ENCODE data around the gene FBXO9.
"Not testable (repeated sequence)": the region's sequence is repeated elsewhere in the genome, so short reads cannot be mapped to it uniquely, and the experiment has no call there.

The FBXO9 gene

GRCh38 chr6:53048431-53049195 lies 16.6 kb upstream of the FBXO9 start:
- no peak for DNase-seq (ENCODE audit: low read depth in 2 of 2)

- no peak for DNase-seq (ENCODE audit: low read depth in 2 of 2)
Measured at GRCh38 chr6:53049415-53049814, 15.8 kb upstream of the FBXO9 start.

GRCh38 chr6:53052152-53052551 lies 13.1 kb upstream of the FBXO9 start:
- not testable (repeated sequence) for DNase-seq (ENCODE audit: low read depth in 2 of 2)

GRCh38 chr6:53054532-53054931 lies 10.7 kb upstream of the FBXO9 start:
- no peak for DNase-seq (ENCODE audit: low read depth in 2 of 2)

GRCh38 chr6:53055873-53056272 lies 9.3 kb upstream of the FBXO9 start:
- no peak for DNase-seq (ENCODE audit: low read depth in 2 of 2)

- DNase-seq (ENCODE audit: low read depth in 2 of 2): no peak
Measured at GRCh38 chr6:53056273-53056672, 8.9 kb upstream of the FBXO9 start.

GRCh38 chr6:53058388-53059195 lies 6.6 kb upstream of the FBXO9 start:
- DNase-seq (ENCODE audit: low read depth in 2 of 2): no peak

GRCh38 chr6:53059648-53060589 lies 5.3 kb upstream of the FBXO9 start:
- DNase-seq (ENCODE audit: low read depth in 2 of 2): no peak

GRCh38 chr6:53062169-53062539 lies 3.0 kb upstream of the FBXO9 start:
- DNase-seq (ENCODE audit: low read depth in 2 of 2): no peak

GRCh38 chr6:53064255-53064654 lies 949 bp upstream of the FBXO9 start:
- DNase-seq (ENCODE audit: low read depth in 2 of 2): not testable (repeated sequence)

GRCh38 chr6:53064726-53065265 lies 408 bp upstream of the FBXO9 start:
- peak; percentile 93 to 94 for DNase-seq (ENCODE audit: low read depth in 2 of 2)

- DNase-seq (ENCODE audit: low read depth in 2 of 2): peak in 1 of 2 donors; percentile 12
Measured at GRCh38 chr6:53066077-53066417, 843 bp downstream of the FBXO9 start.

- DNase-seq (ENCODE audit: low read depth in 2 of 2): no peak
Measured at GRCh38 chr6:53066874-53067706, 1.9 kb downstream of the FBXO9 start.

- DNase-seq (ENCODE audit: low read depth in 2 of 2): no peak
Measured at GRCh38 chr6:53067849-53068361, 2.7 kb downstream of the FBXO9 start.

- DNase-seq (ENCODE audit: low read depth in 2 of 2): no peak
Measured at GRCh38 chr6:53069427-53069826, 4.2 kb downstream of the FBXO9 start.

GRCh38 chr6:53070806-53071205 lies 5.6 kb downstream of the FBXO9 start:
- DNase-seq (ENCODE audit: low read depth in 2 of 2): no peak

GRCh38 chr6:53074347-53074746 lies 9.1 kb downstream of the FBXO9 start:
- no peak for DNase-seq (ENCODE audit: low read depth in 2 of 2)

GRCh38 chr6:53080813-53081212 lies 15.6 kb downstream of the FBXO9 start:
- no peak for DNase-seq (ENCODE audit: low read depth in 2 of 2)

- no peak for DNase-seq (ENCODE audit: low read depth in 2 of 2)
Measured at GRCh38 chr6:53086302-53086701, 21.1 kb downstream of the FBXO9 start.

GRCh38 chr6:53089948-53090347 lies 24.7 kb downstream of the FBXO9 start:
- DNase-seq (ENCODE audit: low read depth in 2 of 2): no peak

- no peak for DNase-seq (ENCODE audit: low read depth in 2 of 2)
Measured at GRCh38 chr6:53090576-53090975, 25.4 kb downstream of the FBXO9 start.

Measured in stimulated activated CD8-positive, alpha-beta memory T cell treated with anti-CD3 and anti-CD28 coated beads, Interleukin-7, amount 100 ng/mL, for 4 hours (primary cell).